Osteoblast (primary cell): ENCODE measurements around the gene RSPH4A. TPM values are rescaled to one million over a fixed set of nuclear protein-coding genes. Genes with fewer than 3 reads are reported as not detected.

Experiments
- DNase-seq: peaks from one replicate; pipeline ENCODE4 v3.0.0; 2011; ENCODE audit warnings: low spot score, mixed read lengths; ENCODE audit not compliant: insufficient read length; ENCODE audit errors: missing footprints
- H2AFZ ChIP-seq: 2 replicates; pipeline ENCODE4 v1.6.0; 2011; ENCODE audit warnings: mild to moderate bottlenecking, low read length
- H3K27ac ChIP-seq: 2 replicates; pipeline ENCODE4 v1.5.1; 2011; ENCODE audit warnings: mild to moderate bottlenecking, low read depth, low read length, moderate library complexity
- H3K27me3 ChIP-seq: 2 replicates; pipeline ENCODE4 v1.6.0; 2012; ENCODE audit warnings: mild to moderate bottlenecking, control low read depth, inconsistent platforms, low read length, moderate library complexity; ENCODE audit not compliant: insufficient read depth
- H3K36me3 ChIP-seq: 2 replicates; pipeline ENCODE4 v1.5.1; 2011; ENCODE audit warnings: mild to moderate bottlenecking, low read length, control low read depth, moderate library complexity; ENCODE audit not compliant: insufficient read depth
- H3K4me1 ChIP-seq: 2 replicates; pipeline ENCODE4 v1.5.1; 2011; ENCODE audit warnings: mild to moderate bottlenecking, low read length, control low read depth, moderate library complexity; ENCODE audit not compliant: insufficient read depth
- H3K4me2 ChIP-seq: 2 replicates; pipeline ENCODE4 v1.6.0; 2011; ENCODE audit warnings: mild to moderate bottlenecking, low read length; ENCODE audit not compliant: insufficient read depth
- H3K4me3 ChIP-seq: fragments of 200-600 bp; sonication (generic); 3 replicates; pipeline ENCODE4 v1.5.1; 2012; ENCODE audit warnings: mild to moderate bottlenecking, low read length, inconsistent platforms; ENCODE audit not compliant: insufficient read depth
- H3K79me2 ChIP-seq: 2 replicates; pipeline ENCODE4 v1.6.0; 2012; ENCODE audit warnings: mild to moderate bottlenecking, low read length, control low read depth, inconsistent platforms; ENCODE audit not compliant: insufficient read depth
- H3K9me3 ChIP-seq: 2 replicates; pipeline ENCODE4 v1.5.1; 2011; ENCODE audit warnings: low read depth, low read length, control low read depth
- H4K20me1 ChIP-seq: 2 replicates; pipeline ENCODE4 v1.6.0; 2012; ENCODE audit warnings: mild to moderate bottlenecking, low read length, control low read depth; ENCODE audit not compliant: insufficient read depth
- CTCF ChIP-seq: IDR thresholded peaks from 2 replicates; pipeline ENCODE4 v1.5.1; 2011; ENCODE audit warnings: mild to moderate bottlenecking, low read depth, low read length, moderate library complexity; ENCODE audit errors: extremely low read depth
- total RNA-seq: library from RNA; depleted of rRNA; stranded (reverse); fragments of >200 nt; gene quantifications from 2 replicates; pipeline ENCODE4 v1.2.3, GENCODE V29; 2012

Gene RSPH4A
- total RNA-seq, 1 donor: 0.36 TPM

- Histone ChIP-seq H3K36me3 (no peaks in the 10 kb centered on the region), H3K4me2 (no peak overlapping the region), H3K4me3 (no peak overlapping the region), H3K27ac (no peak overlapping the region), H3K27me3 (no peaks in the 10 kb centered on the region), H3K9me3 (no peaks in the 10 kb centered on the region), H4K20me1 (no peaks in the 10 kb centered on the region), H3K79me2 (no peaks in the 10 kb centered on the region), H3K4me1 (no peaks in the 10 kb centered on the region), H2AFZ (no peak overlapping the region)
- TF ChIP-seq CTCF: no peak
- DNase-seq: no peak
Measured at GRCh38 chr6:116605935-116606334, 10.3 kb upstream of the RSPH4A start.

GRCh38 chr6:116611056-116611455 is 5.2 kb upstream of the RSPH4A start:
- no peak overlapping the region for H3K4me3 ChIP-seq
- no peaks in the 10 kb centered on the region for H3K79me2 ChIP-seq
- H3K9me3 ChIP-seq: no peaks in the 10 kb centered on the region
- no peak overlapping the region for H3K27ac ChIP-seq
- no peaks in the 10 kb centered on the region for H3K4me1 ChIP-seq
- H3K4me2 ChIP-seq: no peak overlapping the region
- no peaks in the 10 kb centered on the region for H4K20me1 ChIP-seq
- no peaks in the 10 kb centered on the region for H3K27me3 ChIP-seq
- H2AFZ ChIP-seq: no peak overlapping the region
- no peak for DNase-seq
- no peaks in the 10 kb centered on the region for H3K36me3 ChIP-seq
- no peak for TF ChIP-seq CTCF

GRCh38 chr6:116616737-116617053 is 416 bp downstream of the RSPH4A start:
- no peak for TF ChIP-seq CTCF
- Histone ChIP-seq H3K27ac (peak overlapping the region; percentile 35), H2AFZ (peak overlapping the region; percentile 83), H3K4me3 (peak overlapping the region; percentile 80), H3K4me1 (peaks cover 3% of the 10 kb centered on the region), H4K20me1 (no peaks in the 10 kb centered on the region), H3K79me2 (no peaks in the 10 kb centered on the region), H3K9me3 (no peaks in the 10 kb centered on the region), H3K4me2 (peak overlapping the region; percentile 93), H3K36me3 (no peaks in the 10 kb centered on the region), H3K27me3 (no peaks in the 10 kb centered on the region)
- DNase-seq: peak; percentile 35

- Histone ChIP-seq H2AFZ (no peak overlapping the region), H3K36me3 (no peaks in the 10 kb centered on the region), H3K4me1 (no peaks in the 10 kb centered on the region), H3K4me3 (no peak overlapping the region), H3K79me2 (no peaks in the 10 kb centered on the region), H3K9me3 (no peaks in the 10 kb centered on the region), H3K4me2 (no peak overlapping the region), H3K27ac (no peak overlapping the region), H3K27me3 (no peaks in the 10 kb centered on the region), H4K20me1 (no peaks in the 10 kb centered on the region)
- TF ChIP-seq CTCF: no peak
- DNase-seq: no peak
Measured at GRCh38 chr6:116624036-116624805, 7.9 kb downstream of the RSPH4A start.
